ENCODE data around the gene VSTM4. TPM values are rescaled to one million over a fixed set of nuclear protein-coding genes. Genes with fewer than 3 reads are reported as not detected.
A peak's percentile ranks its signal among the peaks of the same experiment; 100 is the strongest.

Gene VSTM4
- total and polyA plus RNA-seq, 9 of the 15 experiments (the other 6 are each of a cell fraction or from before 2014, with no cell fraction given): 1.0 to 7.9 (median 3.0) TPM

DNA sequence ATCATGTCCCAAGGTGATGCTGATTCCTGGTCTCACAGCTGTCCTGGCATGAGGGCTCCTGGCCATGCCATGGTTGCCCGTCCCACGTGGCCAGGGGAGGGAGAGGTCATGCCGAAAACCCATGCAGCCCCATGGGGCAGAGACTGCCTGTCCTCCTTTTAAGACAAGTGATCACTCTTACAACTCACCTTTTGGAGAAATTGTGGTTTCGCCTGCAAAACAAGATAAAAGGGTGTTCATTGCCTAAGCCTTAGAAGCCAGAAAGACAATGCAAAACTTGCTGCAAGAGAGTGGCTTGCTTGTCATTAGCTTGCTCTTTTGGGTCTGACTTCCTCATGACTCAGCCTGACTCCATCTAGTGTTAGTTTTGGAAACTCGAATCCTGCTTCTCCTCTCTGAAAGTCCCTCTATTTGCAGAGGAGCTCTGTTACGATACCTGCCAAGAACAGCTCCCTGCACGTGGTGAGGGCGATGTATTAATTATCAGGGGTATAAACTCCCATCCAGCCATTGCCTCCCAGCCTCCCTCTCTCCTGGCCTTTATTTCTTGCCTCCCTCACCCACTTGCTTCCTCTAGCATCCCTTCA is 46.2 kb upstream of the VSTM4 start (continued):
- TF ChIP-seq, protein P1, sequence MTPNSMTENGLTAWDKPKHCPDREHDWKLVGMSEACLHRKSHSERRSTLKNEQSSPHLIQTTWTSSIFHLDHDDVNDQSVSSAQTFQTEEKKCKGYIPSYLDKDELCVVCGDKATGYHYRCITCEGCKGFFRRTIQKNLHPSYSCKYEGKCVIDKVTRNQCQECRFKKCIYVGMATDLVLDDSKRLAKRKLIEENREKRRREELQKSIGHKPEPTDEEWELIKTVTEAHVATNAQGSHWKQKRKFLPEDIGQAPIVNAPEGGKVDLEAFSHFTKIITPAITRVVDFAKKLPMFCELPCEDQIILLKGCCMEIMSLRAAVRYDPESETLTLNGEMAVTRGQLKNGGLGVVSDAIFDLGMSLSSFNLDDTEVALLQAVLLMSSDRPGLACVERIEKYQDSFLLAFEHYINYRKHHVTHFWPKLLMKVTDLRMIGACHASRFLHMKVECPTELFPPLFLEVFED (CRISPR knock-in tag; conservative IDR thresholded peaks at IDR 0.05): peak; percentile 77; the same call in 1 of the 2 replicates
- TF ChIP-seq CTCF (IDR thresholded peaks at IDR 0.05 in 2 of 3, conservative IDR thresholded peaks at IDR 0.05 in 1 of 3; ENCODE audit: insufficient read depth in 2 of 3, low read depth in 1 of 3, low read length in 3 of 3) (peak; percentile 68 to 76 (median 71)), NR2C1 (IDR thresholded peaks at IDR 0.05) (no peak), NR2C1 (tag; IDR thresholded peaks at IDR 0.05) (no peak), RFX7 (CRISPR knock-in tag; IDR thresholded peaks at IDR 0.05) (no peak), HCFC1 (IDR thresholded peaks at IDR 0.05; ENCODE audit: low read depth, low read length) (0 out of 2 replicates have a peak, but pooled peaks have one; percentile 9), MEIS2 (IDR thresholded peaks at IDR 0.05; ENCODE audit: partially characterized antibody) (peak; percentile 80), ZBED1 (IDR thresholded peaks at IDR 0.05) (no peak), GABPB2 (CRISPR knock-in tag; conservative IDR thresholded peaks at IDR 0.05) (no peak), U2AF2 (optimal IDR thresholded peaks at IDR 0.05; ENCODE audit: low read depth, low read length) (no peak), CBX3 (IDR thresholded peaks at IDR 0.05; ENCODE audit: borderline replicate concordance in 1 of 2, low read length in 2 of 2) (peak in 1 of 2 experiments; percentile 89; a peak in 2 of 3 replicates), RNF219 (CRISPR knock-in tag; IDR thresholded peaks at IDR 0.05) (no peak), HOMEZ (CRISPR knock-in tag; IDR thresholded peaks at IDR 0.05) (no peak), CC2D1A (IDR thresholded peaks at IDR 0.05) (peak; percentile 37; the same call in 1 of the 2 replicates), TCF3 (CRISPR knock-in tag; IDR thresholded peaks at IDR 0.05) (peak; percentile 98), BACH1 (tag; IDR thresholded peaks at IDR 0.05) (peak; percentile 86)
- TF ChIP-seq, protein P2, sequence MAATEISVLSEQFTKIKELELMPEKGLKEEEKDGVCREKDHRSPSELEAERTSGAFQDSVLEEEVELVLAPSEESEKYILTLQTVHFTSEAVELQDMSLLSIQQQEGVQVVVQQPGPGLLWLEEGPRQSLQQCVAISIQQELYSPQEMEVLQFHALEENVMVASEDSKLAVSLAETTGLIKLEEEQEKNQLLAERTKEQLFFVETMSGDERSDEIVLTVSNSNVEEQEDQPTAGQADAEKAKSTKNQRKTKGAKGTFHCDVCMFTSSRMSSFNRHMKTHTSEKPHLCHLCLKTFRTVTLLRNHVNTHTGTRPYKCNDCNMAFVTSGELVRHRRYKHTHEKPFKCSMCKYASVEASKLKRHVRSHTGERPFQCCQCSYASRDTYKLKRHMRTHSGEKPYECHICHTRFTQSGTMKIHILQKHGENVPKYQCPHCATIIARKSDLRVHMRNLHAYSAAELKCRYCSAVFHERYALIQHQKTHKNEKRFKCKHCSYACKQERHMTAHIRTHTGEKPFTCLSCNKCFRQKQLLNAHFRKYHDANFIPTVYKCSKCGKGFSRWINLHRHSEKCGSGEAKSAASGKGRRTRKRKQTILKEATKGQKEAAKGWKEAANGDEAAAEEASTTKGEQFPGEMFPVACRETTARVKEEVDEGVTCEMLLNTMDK (IDR thresholded peaks at IDR 0.05; ENCODE audit: borderline replicate concordance, insufficient read depth, low read depth, low read length, poor library complexity, severe bottlenecking): peak; percentile 5
